Astrocyte of the hippocampus (primary cell): ENCODE data around the gene CDYL.

Experiments used
- DNase-seq: peaks from one replicate; pipeline ENCODE4 v3.0.0; 2011; ENCODE audit warnings: low read depth, low spot score

The CDYL gene

DNA sequence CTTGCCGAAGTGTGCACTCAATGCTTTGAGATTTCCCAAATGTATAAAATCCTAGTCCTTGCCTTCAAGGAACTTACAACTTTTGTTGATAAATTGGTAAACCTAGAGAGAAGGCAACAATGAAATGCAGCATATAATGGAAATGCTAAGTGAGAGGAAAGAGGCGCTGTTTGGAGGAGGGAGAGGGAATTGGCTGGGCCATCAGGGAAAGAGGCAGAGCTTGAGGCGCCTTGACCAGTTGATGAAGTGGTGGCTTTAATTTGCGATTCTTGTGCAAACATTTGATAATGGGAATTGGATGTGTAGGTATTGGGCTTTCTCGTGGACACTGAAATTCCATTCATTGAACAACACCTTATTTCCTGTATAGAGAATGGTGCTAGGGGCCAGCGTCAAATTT is 1.9 kb upstream of the CDYL start:
- DNase-seq: no peak

DNA sequence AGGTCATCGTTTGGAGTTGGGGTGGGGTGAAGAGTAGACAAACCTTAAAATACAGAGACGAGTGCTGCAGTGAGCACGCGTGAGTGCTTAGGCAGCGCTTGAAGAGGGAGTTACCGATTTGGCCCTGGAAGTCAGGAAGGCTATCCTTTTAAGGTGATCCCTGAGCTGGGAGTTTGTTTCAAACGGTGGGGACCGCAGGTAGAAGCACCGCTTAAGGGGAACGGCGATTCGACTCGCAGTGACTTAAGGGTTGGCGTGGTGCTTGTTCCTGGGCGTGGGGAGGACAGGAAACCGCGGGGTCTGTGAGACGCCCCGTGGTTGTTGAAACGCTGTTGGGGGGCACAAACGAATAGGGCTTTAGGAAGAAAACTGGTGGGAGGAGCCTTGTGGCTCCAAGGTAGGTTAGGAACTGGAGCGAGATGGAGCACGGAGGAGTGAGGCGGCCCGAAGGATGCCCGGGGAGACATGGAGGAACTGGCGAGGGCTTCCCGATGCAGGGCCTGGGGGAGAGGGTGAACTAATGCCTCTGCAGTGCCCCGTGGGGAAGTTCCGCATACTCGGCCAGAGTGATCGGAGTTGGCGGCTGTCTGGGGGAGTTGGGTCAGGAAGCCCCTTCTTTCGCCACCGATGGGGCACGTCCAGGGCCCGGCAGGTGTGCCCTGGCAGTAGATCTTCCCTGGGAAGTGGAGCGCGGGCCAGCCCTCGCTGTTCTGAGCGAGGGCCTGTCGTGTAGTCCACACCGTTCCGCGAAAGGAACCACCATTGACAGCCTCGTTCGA is 1.3 kb upstream of the CDYL start:
- no peak for DNase-seq

DNA sequence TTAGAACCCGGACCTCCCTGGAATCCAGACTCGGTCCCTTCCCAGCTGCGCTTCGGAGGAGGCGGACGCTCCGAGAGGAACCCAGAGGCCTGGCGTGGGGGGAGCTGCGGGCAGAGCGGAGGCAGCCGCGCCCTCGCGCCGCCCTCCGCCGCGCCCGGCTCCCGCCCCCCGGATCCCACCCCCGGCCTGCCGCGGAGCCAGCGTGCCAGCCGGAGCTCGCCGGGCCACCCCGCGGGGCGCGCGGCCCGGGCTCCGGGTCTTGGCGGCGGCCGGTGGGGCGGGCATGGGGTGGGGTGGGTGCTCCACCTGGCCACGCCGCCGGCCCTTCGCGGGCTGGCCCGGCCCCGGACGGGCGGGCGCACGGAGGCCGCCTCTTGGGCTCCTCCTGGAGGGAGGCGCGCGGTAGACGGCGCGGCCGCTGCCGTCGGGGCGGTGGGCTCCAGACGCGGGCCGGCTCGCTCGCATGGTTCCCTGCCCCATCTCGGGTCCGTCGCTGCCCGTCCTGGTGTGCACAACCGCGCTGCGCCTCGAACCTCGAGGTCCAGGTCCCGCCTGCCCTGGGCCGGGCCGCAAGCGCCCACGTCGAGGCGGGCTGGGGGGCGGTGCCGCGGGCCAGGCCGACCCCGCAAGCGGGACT is 592 bp upstream of the CDYL start:
- peak; percentile 91 for DNase-seq

DNA sequence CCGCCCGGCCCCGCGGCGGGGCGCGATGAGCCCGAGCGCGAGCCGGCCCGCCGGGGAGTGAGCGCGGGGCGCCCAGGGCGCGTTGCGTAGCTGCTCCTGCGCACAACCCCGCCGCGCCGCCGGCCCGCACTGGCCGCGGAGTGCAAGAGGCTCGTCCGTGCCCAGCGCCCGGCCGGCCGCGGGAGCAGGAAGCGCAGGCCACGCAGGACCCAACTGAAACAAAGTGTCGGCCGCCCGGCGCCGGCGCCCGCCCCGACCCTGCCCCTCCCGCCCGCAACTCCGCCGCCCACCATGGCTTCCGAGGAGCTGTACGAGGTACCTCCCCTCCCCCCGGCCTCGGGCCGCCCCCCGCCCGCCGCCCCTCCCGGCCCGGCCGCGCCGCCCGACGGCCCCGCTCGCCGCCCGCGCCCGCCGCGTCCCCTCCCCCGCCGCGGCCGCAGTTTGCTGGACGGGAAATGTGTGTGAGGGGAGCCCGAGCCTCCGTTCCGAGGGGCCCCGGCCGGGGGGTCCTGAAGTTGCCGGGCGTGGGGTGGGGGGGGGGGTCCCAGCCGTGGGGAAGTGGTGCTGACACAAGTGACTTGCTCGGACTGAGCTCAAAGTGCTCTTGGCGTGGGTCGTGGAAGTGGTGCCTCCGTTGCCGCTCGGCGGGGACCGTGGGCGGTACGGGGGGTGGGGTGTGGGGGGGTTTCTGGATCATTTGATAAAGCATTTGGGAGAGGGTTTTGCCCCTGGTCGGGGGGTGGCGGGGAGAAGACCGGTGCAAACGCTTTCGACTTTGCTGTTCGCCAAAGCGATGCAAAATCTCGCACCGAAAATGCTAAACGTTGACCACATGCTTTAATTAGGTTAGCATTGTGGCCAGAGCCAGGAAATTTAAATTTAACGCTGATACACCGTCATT is 539 bp downstream of the CDYL start:
- DNase-seq: peak; percentile 61

DNA sequence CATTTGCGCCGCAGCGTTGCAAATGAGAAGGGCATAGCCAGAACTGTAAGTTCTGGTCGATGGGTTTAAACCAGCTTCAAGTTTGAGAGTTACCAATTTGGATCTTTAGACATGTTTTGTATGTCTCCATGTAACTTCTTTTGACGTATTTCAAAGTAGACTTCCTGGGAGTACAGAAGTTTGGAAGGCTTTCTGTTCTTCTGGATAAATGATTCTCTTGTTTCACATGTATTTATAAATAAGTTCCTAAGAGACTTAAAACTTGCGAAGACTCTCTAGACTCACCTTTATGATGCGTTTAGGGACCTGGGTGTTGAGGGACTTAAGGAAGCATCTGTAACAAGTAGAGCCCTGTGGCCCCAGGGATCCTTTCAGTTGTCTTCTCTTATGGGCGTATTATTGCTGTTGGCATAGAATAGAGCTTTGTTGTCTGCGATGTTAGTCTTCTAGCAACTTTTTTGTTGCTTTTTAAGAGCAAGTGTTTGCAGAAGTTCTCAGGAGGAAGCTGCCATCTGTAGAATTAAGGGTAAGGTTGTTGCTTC is 1.3 kb downstream of the CDYL start:
- DNase-seq: no peak

DNA sequence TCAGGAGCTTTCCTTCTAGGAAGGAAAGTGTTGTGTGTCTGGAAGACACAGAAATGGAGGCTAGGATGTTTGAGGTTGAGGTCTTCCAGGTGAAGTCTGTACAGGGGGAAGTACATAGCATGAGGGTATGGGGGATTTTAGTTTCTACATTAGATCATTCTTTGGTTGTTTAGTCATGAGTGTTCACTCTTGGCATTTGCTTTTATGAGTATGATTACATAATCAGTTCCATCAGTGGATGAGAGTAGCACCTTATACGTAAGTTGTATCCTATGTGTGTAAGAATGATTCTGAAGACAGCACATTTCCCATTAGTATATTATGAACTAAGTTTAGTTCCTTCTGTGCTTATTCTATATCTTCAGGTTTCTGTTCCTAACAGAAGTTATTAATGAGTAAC is 1.9 kb downstream of the CDYL start:
- DNase-seq: no peak

DNA sequence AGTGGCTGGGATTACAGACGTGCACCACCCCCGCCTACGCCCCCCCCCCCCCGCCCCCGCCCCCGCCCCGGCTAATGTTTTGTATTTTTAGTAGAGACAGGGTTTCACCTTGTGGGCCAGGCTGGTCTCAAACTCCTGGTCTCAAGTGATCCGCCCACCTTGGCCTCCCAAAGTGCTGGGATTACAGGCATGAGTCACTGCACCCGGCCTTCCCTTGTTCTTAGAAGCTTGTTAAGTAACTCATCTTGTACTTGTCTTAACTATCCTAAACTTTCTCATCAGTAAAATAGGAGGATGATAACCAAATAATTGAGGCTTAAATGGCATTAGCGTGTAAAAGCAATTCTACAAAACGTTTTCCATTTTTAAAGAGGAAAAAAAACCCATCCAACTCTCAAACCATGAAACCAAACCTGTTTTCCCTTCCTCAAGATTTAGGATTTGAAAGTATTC is 4.2 kb downstream of the CDYL start:
- no peak for DNase-seq

DNA sequence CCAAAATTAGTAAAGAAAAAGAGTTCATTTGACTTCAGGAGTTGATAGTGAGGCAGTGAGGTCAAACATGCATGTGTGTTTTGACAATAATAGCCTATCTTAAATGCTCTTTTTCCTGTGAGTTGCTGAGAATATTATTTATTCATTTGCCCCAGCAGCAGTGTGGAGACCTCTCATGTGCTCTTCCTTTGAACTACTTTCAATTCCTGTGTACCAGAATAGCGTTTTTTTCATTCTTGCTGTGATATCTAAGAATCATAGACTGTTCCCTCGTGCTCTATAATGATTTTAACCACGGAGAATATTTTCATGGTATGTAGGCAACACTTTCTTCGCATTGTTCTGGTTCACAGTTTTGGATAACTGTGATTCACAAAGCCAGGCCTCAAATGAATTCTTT is 5.2 kb downstream of the CDYL start:
- no peak for DNase-seq

DNA sequence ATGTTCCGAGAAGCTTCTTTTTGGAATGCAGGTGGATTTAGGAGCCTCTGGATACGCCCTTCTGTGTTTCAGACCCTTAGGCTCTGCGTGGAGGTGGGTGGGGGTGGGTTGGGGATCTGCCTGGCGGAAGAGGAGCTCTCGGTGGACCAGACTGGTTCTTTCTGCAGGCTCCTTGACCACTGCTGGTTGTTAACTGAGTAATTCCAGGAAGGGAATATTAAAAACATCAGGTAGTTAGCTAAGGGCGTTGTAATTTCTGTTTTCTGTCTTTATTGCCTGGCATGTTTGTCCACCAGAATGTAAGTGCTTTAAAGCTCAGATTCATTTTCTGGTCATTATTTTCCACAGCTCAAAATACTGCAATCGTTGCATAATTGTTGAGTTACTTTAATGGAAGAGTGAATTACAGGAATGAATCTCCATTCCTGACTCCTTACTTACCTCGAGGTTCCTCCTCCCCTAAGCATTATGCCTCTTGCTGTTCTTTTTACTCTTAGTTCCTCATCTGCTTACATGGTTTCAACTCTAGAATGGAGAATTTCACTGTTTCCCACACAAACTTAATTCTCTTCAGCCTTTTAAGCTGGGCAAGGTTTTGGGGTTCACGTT is 5.9 kb downstream of the CDYL start:
- DNase-seq: peak; percentile 28

DNA sequence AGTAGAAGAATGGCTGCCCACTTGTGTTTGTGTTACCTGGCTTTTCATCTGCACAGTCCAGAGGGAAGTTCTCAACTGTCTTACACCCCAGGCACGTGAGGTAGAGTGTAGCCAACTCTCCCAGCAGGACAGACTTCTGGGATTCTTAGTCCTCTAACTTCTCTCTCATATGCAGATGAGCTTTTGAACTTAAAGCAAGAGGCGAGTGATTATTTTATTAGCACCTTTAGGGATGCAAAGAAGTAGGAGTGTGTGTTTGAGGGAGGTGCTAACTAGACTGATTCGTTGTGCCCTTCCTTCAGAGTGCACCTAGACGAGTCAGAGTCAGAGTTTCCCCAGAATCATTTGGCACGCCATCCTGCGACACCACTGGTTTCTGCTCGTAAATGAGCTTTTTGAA is 10.8 kb downstream of the CDYL start:
- no peak for DNase-seq

DNA sequence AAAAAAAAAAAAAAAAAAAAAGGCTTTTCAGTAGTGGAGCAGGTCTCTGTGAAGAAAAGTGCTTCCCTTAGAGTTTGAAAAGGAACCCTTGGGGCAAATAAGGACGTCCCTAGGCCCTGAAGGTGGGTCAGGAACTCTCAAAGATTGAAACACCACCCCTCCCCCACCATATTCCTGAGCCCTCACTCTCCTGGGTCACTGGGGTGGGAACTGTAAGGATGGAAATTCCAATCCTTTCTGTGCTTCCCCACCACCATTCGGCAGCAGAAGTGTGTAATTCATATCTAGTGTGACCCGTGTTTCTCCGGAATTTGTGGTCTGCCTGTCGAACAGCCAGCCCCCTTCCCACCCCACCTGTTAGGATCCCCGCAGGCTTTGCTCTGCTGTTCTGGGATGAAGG is 12.3 kb downstream of the CDYL start:
- DNase-seq: no peak

DNA sequence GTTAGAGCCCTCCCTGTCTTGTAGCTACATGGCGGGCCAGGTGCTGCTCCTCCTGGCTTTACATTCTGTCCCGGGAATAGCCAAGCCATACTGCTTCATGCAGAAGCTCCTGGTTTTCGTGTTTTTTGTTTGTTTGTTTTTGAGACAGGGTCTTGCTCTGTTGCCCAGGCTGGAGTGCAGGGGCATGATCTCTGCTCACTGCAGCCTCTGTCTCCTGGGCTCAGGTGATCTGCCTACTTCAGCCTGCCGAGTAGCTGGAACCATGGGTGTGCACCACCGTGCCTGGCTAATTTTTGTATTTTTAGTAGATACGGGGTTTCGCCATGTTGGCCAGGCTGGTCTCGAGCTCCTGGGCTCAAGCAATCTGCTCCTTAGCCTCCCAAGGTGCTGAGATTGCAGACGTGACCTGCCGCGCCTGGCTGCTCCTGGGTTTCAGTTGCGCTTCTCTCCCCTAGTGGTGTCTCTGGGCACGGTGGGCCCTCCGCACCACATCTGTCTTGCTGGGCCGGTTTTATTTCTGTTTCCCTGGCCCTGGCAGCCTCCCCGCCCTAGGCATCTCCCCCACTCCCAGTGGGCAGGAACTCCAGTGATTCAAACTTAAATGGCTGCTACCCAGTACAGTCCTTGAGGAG is 12.9 kb downstream of the CDYL start:
- DNase-seq: no peak

DNA sequence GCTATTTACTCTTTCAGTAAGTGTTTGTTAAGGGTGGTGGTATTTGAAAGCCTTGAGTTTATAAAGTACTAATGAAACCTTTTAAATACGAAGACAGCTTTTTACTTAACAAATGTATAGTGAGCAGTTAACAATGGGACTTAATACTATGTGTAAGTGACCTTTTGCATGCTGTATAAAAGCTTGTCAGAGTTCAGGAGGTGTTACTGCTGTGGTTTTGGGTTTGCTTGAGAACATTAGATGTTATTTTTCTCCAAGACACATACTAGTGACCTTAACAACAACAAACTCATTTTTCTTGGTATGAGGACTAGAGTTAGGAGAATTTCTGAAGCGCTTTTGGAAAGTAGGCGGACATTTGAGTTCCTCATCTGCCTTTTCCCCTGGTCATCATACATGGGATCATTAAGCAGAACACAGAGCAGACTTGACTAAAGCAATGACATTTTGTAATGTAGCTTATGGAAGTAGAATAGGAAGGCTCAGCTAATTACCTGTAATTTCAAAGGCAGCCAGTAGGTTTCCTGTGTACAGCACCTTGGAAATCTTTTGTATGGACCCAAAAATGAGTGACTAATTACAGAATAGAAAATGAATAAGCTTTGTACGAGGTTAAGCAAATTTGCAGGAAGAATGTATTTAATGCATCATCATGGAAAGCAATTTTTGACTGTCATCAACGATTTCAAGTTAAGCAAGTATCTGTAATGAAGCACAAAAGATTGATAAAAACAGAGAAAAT is 14.1 kb downstream of the CDYL start:
- DNase-seq: no peak

DNA sequence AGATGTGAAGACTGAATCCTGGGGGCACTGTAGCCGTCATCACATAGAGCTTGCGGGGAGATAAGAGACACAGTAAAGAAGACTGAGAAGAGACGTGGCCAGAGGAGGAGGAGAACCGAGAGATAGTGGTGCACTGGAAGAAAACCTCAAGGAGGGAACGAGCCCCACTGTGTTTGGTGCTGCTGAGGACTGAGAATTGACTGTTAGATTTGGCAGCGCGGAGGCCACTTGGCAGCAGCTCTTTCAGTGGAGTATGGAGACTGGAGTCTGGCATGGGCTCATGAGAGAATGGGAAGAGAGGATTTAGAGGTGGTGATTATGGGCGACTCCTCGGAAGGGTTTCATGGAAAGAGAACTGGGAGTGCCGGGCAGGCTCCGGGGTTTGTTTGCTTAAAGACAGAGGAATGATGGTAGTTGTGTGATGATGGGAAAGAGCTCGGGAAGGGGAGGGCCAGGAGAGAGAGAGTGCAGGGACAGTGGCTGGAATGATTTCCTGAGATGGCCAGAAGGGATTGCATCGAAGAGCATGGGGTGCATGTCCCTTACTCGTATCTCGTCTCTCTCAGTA is 18.0 kb downstream of the CDYL start:
- no peak for DNase-seq

DNA sequence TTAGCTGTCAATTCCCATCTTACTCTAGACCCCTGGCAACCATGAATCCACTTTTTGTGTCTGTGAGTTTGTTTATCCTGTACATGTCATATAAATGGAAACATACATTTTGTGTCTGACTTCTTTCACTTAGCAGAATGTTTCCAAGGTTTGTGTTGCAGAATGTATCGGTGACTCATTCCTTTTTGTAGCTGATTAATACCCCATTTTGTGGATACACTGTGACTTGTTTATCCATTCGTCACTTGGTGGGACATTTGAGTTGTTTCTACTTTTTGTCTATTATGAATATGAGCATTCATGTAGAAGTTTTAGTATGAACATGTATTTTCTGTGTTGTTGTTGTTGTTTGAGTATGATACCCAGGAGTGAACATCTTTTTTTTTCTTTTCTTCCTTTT is 21.4 kb downstream of the CDYL start:
- no peak for DNase-seq

DNA sequence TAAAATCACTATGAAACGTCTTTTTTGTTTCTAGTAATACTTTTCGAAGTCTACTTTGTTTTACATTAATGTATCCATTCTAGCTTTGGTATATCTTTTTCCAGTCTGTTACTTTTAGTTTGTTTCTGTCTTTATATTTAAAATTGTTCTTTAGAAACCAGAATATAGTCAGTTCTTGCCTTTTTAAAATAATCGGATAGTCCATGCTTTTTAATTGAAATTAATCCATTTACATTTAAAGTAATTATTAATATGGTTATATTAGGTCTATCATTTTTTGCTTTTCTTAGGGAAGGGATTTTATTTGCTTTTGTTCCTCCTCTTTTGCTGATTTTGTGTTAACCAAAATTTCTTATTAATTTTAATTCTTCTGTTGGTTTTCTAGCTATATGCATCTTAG is 23.7 kb downstream of the CDYL start:
- DNase-seq: no peak

DNA sequence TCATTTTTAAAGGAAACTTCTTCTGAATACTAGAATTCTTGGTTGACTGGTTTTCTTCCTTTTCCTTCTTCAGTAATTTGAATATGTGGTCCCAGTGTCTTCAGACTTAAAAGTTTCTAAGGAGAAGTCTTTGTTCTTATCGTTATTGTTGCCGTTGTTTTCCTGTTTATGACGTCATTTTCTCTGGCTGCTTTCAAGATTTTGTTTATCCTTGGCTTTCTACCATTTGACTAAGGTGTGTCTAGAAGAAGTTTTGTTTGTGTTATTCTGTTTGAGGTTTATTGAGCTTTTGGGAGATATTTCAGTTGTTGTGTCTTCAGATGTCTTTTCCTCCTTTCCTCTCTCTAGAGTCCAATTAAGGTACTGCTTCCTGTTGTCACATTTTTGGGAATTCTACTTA is 24.5 kb downstream of the CDYL start:
- DNase-seq: no peak

DNA sequence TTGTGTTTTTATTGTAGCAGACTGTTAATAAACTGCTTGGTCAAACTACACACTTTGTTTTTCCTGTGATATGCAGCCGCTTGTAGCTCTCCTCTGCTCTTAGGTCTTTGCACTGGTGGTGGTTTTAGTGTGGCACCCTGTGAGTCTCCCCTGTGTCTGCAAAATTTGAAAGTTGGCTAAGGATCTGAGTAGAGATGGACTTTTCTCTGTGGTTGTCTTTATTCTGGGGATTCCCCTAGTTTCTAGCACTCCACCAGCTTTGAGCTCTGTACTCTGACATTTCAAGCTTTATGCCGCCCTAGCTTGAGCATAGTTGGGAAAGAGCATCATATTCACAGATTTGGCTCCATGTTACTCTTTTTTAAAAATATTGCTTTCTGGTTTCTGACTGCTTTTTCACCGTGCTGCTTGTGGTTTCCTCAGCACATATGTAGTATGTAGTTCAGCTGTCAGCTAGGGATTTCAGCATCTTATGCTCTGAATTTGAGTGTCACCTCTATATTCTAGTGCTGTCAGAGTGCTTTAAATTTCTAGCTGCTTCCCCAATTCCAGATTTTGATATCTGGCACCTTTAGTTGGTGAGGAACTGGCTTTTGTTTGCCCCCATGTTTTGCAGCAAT is 25.4 kb downstream of the CDYL start:
- DNase-seq: no peak

DNA sequence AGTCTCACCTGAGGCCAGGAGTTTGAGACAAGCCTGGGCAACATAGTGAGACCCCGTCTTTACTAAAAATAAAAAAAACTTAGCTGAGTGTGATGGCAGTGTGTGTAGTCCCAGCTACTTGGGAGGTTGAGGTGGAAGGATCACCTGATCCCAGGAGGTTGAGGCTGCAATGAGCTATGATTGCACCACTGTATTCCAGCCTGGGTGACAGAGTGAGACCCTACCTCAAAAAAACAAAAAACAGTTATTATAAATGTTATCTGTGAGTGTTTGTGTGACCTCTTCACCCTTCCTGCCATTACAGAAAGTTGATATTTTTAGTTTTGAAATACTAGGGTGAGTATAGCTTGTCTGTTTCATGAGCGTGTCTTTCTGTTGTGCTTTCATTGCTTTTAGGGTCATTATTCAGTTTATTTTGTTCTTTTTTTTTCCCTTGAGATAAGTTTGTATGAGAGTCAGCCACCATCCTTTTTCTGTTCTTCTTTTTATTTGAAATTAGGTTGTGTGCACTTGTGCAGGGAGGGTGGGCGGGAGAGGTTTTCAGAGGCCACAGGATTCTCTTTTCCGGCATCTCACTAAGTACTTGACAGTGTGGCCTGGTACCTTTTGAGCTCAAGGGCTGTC is 26.2 kb downstream of the CDYL start:
- DNase-seq: no peak
